Activated CD8-positive, alpha-beta memory T cell treated with anti-CD3 and anti-CD28 coated beads, Interleukin-2, amount 10 ng/mL, durations not matched to agents 7 days and 5 days (primary cell): ENCODE measurements around the gene GAL. TPM values are rescaled to one million over a fixed set of nuclear protein-coding genes. Genes with fewer than 3 reads are reported as not detected.

Experiments used
- ATAC-seq: fragments of 150-1000 bp; cut with Tn5 transposase; one replicate; pipeline ENCODE4 v1.10.0; 2021; ENCODE audit warnings: moderate library complexity
- CTCF ChIA-PET: fragments of 350-600 bp; sonication (Branson Sonifier 250); formaldehyde crosslinking; loops from one replicate; lab custom pipeline; 2021; ENCODE audit warnings: antibody characterized with exemption; lab: Charles Lee
- DNase-seq: peaks from one replicate; pipeline ENCODE4 v3.0.0-alpha.2; 2020
- H3K27ac Mint-ChIP-seq: one replicate; pipeline ENCODE4 v1.8.0; 2021; ENCODE audit warnings: mild to moderate bottlenecking, mixed read lengths
- H3K27me3 Mint-ChIP-seq: one replicate; pipeline ENCODE4 v1.8.0; 2021; ENCODE audit warnings: mixed read lengths
- H3K36me3 Mint-ChIP-seq: one replicate; pipeline ENCODE4 v1.8.0; 2021; ENCODE audit warnings: mild to moderate bottlenecking, mixed read lengths
- H3K4me1 Mint-ChIP-seq: one replicate; pipeline ENCODE4 v1.8.0; 2021; ENCODE audit warnings: mixed read lengths
- H3K4me3 Mint-ChIP-seq: one replicate; pipeline ENCODE4 v1.8.0; 2021; ENCODE audit warnings: mild to moderate bottlenecking, moderate library complexity, mixed read lengths
- H3K9me3 Mint-ChIP-seq: one replicate; pipeline ENCODE4 v1.8.0; 2022; ENCODE audit warnings: low read depth, mixed read lengths
- total RNA-seq, 2 experiments: library from RNA; stranded (reverse); gene quantifications; one replicate each; pipeline ENCODE4 v1.2.3, GENCODE V29; 2021

Gene GAL
- total RNA-seq, 2 experiments from 2014 or later: not detected

DNA sequence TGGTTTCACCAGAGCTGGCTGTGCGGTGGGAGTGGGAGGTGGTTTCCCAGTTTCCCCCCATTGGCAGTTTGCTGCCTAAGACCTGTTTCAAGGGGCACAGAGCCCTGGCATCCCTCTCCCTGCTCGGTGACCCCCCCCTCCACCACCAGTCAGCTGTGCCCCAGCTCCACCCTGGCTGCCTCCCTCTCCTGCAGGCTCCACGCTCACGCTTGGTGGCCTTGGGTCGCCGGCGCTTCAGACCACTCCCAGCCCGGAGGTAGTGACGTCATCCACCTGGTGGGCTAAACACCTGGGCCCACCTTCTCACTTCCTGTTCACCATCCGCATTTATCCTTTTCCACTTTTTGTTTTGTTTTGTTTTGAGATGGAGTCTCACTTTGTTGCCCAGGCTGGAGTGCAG lies 7.8 kb downstream of the GAL start:
- Mint-ChIP-seq H3K27ac (no peak overlapping the region), H3K9me3 (peaks cover 1% of the 10 kb centered on the region), H3K4me1 (peaks cover 15% of the 10 kb centered on the region), H3K27me3 (peaks cover 50% of the 10 kb centered on the region), H3K4me3 (no peak overlapping the region), H3K36me3 (no peaks in the 10 kb centered on the region)
- CTCF ChIA-PET: no interaction called here
- no peak for ATAC-seq
- DNase-seq: no peak

- H3K36me3 Mint-ChIP-seq: no peaks in the 10 kb centered on the region
- H3K4me3 Mint-ChIP-seq: no peak overlapping the region
- DNase-seq (no peak), ATAC-seq (no peak)
- peaks cover 15% of the 10 kb centered on the region for H3K4me1 Mint-ChIP-seq
- CTCF ChIA-PET: no interaction called here
- peaks cover 48% of the 10 kb centered on the region for H3K27me3 Mint-ChIP-seq
- peaks cover 1% of the 10 kb centered on the region for H3K9me3 Mint-ChIP-seq
- no peak overlapping the region for H3K27ac Mint-ChIP-seq
Observed at GRCh38 chr11:68692871-68693483, 8.6 kb downstream of the GAL start.

GRCh38 chr11:68693484-68693882 lies 9.1 kb downstream of the GAL start:
- peaks cover 45% of the 10 kb centered on the region for H3K27me3 Mint-ChIP-seq

DNA sequence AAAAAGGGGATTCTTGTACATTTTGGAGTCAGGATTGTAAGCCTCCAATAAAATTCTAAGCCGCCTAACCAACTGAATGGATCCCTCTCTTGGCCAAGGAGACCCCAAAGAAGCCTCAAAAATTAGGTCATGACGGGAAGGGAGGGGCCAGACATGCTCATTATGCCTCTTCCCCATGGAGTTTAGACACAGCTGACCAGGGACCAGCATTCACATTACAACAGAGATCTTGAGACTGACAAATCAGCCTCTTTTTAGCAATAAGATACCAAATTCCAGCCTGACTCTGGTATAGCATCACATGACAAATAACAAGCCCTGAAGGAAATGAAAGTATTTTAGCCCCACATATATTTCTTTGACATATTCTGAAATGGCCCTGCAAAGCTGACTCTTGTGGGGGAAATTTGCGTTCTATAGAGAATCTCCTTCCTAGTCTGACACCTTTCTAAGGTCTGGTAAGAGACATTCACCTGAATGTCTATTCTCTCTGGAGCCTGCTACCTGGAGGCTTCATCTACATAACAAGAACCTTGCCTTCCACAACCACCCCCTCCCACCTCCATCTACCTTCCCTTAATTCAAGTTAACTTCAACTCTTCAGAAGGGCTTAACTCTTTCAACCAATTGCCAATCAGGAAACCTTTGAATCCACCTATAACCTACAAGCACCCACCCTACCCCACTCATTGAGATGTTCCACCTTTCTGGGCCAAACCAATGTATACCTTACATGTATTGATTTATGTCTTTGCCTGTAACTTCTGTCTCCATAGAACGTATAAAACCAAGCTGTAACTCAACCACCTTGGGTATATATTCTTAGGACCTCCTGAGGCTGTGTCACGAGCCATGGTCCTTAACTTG lies 10.3 kb downstream of the GAL start:
- no peak for ATAC-seq
- no peak overlapping the region for H3K4me3 Mint-ChIP-seq
- H3K9me3 Mint-ChIP-seq: peaks cover 1% of the 10 kb centered on the region
- CTCF ChIA-PET: no interaction called here
- no peaks in the 10 kb centered on the region for H3K36me3 Mint-ChIP-seq
- H3K4me1 Mint-ChIP-seq: peaks cover 15% of the 10 kb centered on the region
- no peak overlapping the region for H3K27ac Mint-ChIP-seq
- peaks cover 36% of the 10 kb centered on the region for H3K27me3 Mint-ChIP-seq
- no peak for DNase-seq

More at GRCh38 chr11:68693484-68693882, 9.1 kb downstream of the GAL start:
- Mint-ChIP-seq H3K36me3 (no peaks in the 10 kb centered on the region), H3K4me1 (peaks cover 15% of the 10 kb centered on the region), H3K9me3 (peaks cover 1% of the 10 kb centered on the region), H3K27ac (no peak overlapping the region), H3K4me3 (no peak overlapping the region)
- ATAC-seq (no peak), DNase-seq (no peak)
- CTCF ChIA-PET: no interaction called here

GRCh38 chr11:68695531-68695930 lies 11.2 kb downstream of the GAL start:
- no peak for ATAC-seq
- CTCF ChIA-PET: no interaction called here
- DNase-seq: no peak
- peaks cover 30% of the 10 kb centered on the region for H3K27me3 Mint-ChIP-seq
- H3K36me3 Mint-ChIP-seq: no peaks in the 10 kb centered on the region
- H3K9me3 Mint-ChIP-seq: peaks cover 1% of the 10 kb centered on the region
- H3K27ac Mint-ChIP-seq: no peak overlapping the region
- H3K4me1 Mint-ChIP-seq: peaks cover 10% of the 10 kb centered on the region
- no peak overlapping the region for H3K4me3 Mint-ChIP-seq

- CTCF ChIA-PET: no interaction called here
Observed at GRCh38 chr11:68698993-68699392, 14.6 kb downstream of the GAL start.

GRCh38 chr11:68704887-68705286 lies 20.5 kb downstream of the GAL start:
- DNase-seq: no peak
- Mint-ChIP-seq H3K27ac (no peak overlapping the region), H3K4me3 (no peak overlapping the region), H3K9me3 (no peaks in the 10 kb centered on the region), H3K36me3 (no peaks in the 10 kb centered on the region), H3K27me3 (peaks cover 19% of the 10 kb centered on the region), H3K4me1 (no peaks in the 10 kb centered on the region)
- no peak for ATAC-seq
- CTCF ChIA-PET: no interaction called here

More at GRCh38 chr11:68698993-68699392, 14.6 kb downstream of the GAL start:
- Mint-ChIP-seq H3K27me3 (peaks cover 37% of the 10 kb centered on the region), H3K36me3 (no peaks in the 10 kb centered on the region), H3K27ac (no peak overlapping the region), H3K4me3 (no peak overlapping the region), H3K9me3 (peaks cover 1% of the 10 kb centered on the region), H3K4me1 (no peaks in the 10 kb centered on the region)
- no peak for ATAC-seq
- DNase-seq: no peak

DNA sequence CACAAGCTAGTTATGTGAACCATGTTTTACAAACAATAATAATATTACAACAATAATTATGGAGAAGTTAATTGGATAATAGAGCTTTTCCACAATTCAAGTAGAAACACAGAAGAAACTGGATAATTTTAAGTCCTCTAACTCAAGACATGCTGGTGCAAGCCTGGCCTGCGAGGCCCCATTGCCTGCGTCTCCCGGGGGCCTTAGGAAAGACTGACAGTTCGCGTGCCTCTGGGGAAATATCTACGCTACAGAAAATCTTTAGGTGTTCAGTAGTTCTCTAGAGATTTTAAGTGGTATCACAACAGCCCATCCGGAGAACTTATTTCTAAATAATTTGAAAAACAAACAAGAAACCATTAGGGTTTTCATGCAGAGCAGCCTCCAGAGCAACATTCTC lies 23.2 kb downstream of the GAL start:
- DNase-seq: no peak
- H3K27ac Mint-ChIP-seq: no peak overlapping the region
- H3K9me3 Mint-ChIP-seq: no peaks in the 10 kb centered on the region
- CTCF ChIA-PET: no interaction called here
- no peaks in the 10 kb centered on the region for H3K4me1 Mint-ChIP-seq
- no peak overlapping the region for H3K4me3 Mint-ChIP-seq
- ATAC-seq: no peak
- peaks cover 8% of the 10 kb centered on the region for H3K27me3 Mint-ChIP-seq
- no peaks in the 10 kb centered on the region for H3K36me3 Mint-ChIP-seq

GRCh38 chr11:68709062-68709461 lies 24.7 kb downstream of the GAL start:
- CTCF ChIA-PET: no interaction called here
- H3K4me3 Mint-ChIP-seq: no peak overlapping the region

GRCh38 chr11:68710409-68710808 lies 26.1 kb downstream of the GAL start:
- no peaks in the 10 kb centered on the region for H3K9me3 Mint-ChIP-seq
- no peaks in the 10 kb centered on the region for H3K4me1 Mint-ChIP-seq
- DNase-seq (no peak), ATAC-seq (no peak)
- no peak overlapping the region for H3K4me3 Mint-ChIP-seq
- H3K36me3 Mint-ChIP-seq: no peaks in the 10 kb centered on the region
- no peak overlapping the region for H3K27ac Mint-ChIP-seq
- peaks cover under 1% of the 10 kb centered on the region for H3K27me3 Mint-ChIP-seq
- CTCF ChIA-PET: no interaction called here

More at GRCh38 chr11:68709062-68709461, 24.7 kb downstream of the GAL start:
- ATAC-seq: no peak
- Mint-ChIP-seq H3K9me3 (no peaks in the 10 kb centered on the region), H3K36me3 (no peaks in the 10 kb centered on the region), H3K27ac (no peak overlapping the region), H3K27me3 (peaks cover 4% of the 10 kb centered on the region), H3K4me1 (no peaks in the 10 kb centered on the region)
- DNase-seq: no peak

DNA sequence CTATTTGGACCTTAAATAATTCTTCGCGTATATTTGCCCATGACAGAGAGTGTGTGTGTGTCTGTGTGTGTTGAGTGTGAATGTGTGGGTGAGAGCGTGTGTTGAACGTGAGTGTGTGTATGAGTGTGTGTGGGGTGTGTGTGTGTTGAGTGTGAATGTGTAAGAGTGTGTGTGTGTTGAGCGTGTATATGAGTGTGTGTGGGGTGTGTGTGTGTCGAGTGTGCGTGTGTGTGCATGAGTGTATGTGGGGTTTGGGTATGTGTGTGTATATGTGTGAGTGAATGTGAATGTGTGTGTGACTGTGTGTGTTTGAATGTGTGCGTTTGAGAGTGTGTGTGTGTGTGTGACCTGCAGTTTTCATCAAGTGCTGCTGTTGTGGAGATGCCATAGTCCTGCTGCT lies 26.8 kb downstream of the GAL start:
- no peak for DNase-seq
- Mint-ChIP-seq H3K4me1 (no peaks in the 10 kb centered on the region), H3K9me3 (no peaks in the 10 kb centered on the region), H3K36me3 (no peaks in the 10 kb centered on the region), H3K27me3 (no peaks in the 10 kb centered on the region), H3K27ac (no peak overlapping the region), H3K4me3 (no peak overlapping the region)
- ATAC-seq: no peak
- CTCF ChIA-PET: no interaction called here

GRCh38 chr11:68714060-68714856 lies 29.9 kb downstream of the GAL start:
- CTCF ChIA-PET: no interaction called here

GRCh38 chr11:68715456-68716122 lies 31.2 kb downstream of the GAL start:
- no peak overlapping the region for H3K27ac Mint-ChIP-seq
- H3K4me3 Mint-ChIP-seq: no peak overlapping the region
- CTCF ChIA-PET: no interaction called here
- DNase-seq: no peak
- H3K36me3 Mint-ChIP-seq: no peaks in the 10 kb centered on the region
- H3K27me3 Mint-ChIP-seq: peaks cover 10% of the 10 kb centered on the region
- no peaks in the 10 kb centered on the region for H3K4me1 Mint-ChIP-seq
- peaks cover 13% of the 10 kb centered on the region for H3K9me3 Mint-ChIP-seq
- no peak for ATAC-seq

More at GRCh38 chr11:68714060-68714856, 29.9 kb downstream of the GAL start:
- Mint-ChIP-seq H3K9me3 (peaks cover 5% of the 10 kb centered on the region), H3K4me3 (no peak overlapping the region), H3K27me3 (no peaks in the 10 kb centered on the region), H3K4me1 (no peaks in the 10 kb centered on the region), H3K27ac (no peak overlapping the region), H3K36me3 (no peaks in the 10 kb centered on the region)
- DNase-seq (no peak), ATAC-seq (no peak)
